H1 (cell line): Measurements from ENCODE around the gene DEPP1. TPM values are rescaled to one million over a fixed set of nuclear protein-coding genes. Genes with fewer than 3 reads are reported as not detected.

Experiments
- E2F6 ChIP-seq: IDR thresholded peaks from 2 replicates; pipeline ENCODE4 v1.6.1; 2012; ENCODE audit warnings: inconsistent platforms
- EZH2 ChIP-seq: fragments of 200-600 bp; sonication (generic); IDR thresholded peaks from 2 replicates; pipeline ENCODE4 v1.7.1; 2012; ENCODE audit warnings: low read depth, mild to moderate bottlenecking, moderate library complexity, low read length, inconsistent platforms; ENCODE audit not compliant: severe bottlenecking
- TBP ChIP-seq: IDR thresholded peaks from 2 replicates; pipeline ENCODE4 v1.6.1; 2011; ENCODE audit warnings: low read depth, low read length, improper control_type of control experiment
- USF2 ChIP-seq: IDR thresholded peaks from 2 replicates; pipeline ENCODE4 v1.6.1; 2011; ENCODE audit warnings: low read length, improper control_type of control experiment
- polyA plus RNA-seq, 7 experiments: library from polyadenylated mRNA; depleted of rRNA in 3 of 7; stranded (reverse) in 5 of 7; unstranded in 2 of 7; fragments of >200 nt in 5 of 7; fragments of 200-250 nt in 2 of 7; gene quantifications; 1 replicate in 5 of 7; 2 replicates in 1 of 7; 4 replicates in 1 of 7; pipeline versions ENCODE4 v1.2.1 to v1.2.3, GENCODE V29; 2011 to 2013; ENCODE audit warnings: missing spikeins in 2 of 7, mixed read lengths in 2 of 7
- total RNA-seq: library from RNA; stranded (reverse); fragmentation: NEBNext Ultra II Directional; extraction: Animal tissue kit (Norgen Biotek cat#: 25700); gene quantifications from 2 replicates; pipeline ENCODE4 v1.2.1, GENCODE V29; 2021

DEPP1 gene
- total and polyA plus RNA-seq, 2 of the 8 experiments (the other 6 are each of a cell fraction or from before 2014, with no cell fraction given): 0.67 to 4.5 TPM

- TF ChIP-seq E2F6 (no peak), USF2 (no peak), EZH2 (no peak), TBP (no peak)
- TF ChIP-seq, all 59 proteins: peak for 0
Observed at GRCh38 chr10:44968091-44968490, 10.5 kb downstream of the DEPP1 start (continued).
